ENCODE measurements around the gene NUP210. TPM values are rescaled to one million over a fixed set of nuclear protein-coding genes. Genes with fewer than 3 reads are reported as not detected.

Gene NUP210
- total and polyA plus RNA-seq, 3 donors from 2014 or later = 26.2 to 44.0 (median 37.4) TPM

GRCh38 chr3:13415997-13416793, 3.9 kb downstream of the NUP210 start:
- intact Hi-C loops (cut with DNase I; ENCODE audit: low total_unique reads) = no loop called here
- Histone ChIP-seq H3K27ac (no peak overlapping the region), H3K4me3 (no peak overlapping the region), H3K9me3 (no peaks in the 10 kb centered on the region), H3K27me3 (no peaks in the 10 kb centered on the region), H3K36me3 (ENCODE audit: low read depth, missing control alignments) (no peaks in the 10 kb centered on the region), H3K4me1 (peaks cover 3% of the 10 kb centered on the region)
- 76 to 81% methylated on average over 7 to 9 of the region's 9 CpGs for WGBS, 2 donors
- DNase-seq = no peak
- TF ChIP-seq POLR2A (IDR thresholded peaks at IDR 0.05) = no peak
- TF ChIP-seq, protein P1, sequence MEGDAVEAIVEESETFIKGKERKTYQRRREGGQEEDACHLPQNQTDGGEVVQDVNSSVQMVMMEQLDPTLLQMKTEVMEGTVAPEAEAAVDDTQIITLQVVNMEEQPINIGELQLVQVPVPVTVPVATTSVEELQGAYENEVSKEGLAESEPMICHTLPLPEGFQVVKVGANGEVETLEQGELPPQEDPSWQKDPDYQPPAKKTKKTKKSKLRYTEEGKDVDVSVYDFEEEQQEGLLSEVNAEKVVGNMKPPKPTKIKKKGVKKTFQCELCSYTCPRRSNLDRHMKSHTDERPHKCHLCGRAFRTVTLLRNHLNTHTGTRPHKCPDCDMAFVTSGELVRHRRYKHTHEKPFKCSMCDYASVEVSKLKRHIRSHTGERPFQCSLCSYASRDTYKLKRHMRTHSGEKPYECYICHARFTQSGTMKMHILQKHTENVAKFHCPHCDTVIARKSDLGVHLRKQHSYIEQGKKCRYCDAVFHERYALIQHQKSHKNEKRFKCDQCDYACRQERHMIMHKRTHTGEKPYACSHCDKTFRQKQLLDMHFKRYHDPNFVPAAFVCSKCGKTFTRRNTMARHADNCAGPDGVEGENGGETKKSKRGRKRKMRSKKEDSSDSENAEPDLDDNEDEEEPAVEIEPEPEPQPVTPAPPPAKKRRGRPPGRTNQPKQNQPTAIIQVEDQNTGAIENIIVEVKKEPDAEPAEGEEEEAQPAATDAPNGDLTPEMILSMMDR (IDR thresholded peaks at IDR 0.05) = no peak

DNA sequence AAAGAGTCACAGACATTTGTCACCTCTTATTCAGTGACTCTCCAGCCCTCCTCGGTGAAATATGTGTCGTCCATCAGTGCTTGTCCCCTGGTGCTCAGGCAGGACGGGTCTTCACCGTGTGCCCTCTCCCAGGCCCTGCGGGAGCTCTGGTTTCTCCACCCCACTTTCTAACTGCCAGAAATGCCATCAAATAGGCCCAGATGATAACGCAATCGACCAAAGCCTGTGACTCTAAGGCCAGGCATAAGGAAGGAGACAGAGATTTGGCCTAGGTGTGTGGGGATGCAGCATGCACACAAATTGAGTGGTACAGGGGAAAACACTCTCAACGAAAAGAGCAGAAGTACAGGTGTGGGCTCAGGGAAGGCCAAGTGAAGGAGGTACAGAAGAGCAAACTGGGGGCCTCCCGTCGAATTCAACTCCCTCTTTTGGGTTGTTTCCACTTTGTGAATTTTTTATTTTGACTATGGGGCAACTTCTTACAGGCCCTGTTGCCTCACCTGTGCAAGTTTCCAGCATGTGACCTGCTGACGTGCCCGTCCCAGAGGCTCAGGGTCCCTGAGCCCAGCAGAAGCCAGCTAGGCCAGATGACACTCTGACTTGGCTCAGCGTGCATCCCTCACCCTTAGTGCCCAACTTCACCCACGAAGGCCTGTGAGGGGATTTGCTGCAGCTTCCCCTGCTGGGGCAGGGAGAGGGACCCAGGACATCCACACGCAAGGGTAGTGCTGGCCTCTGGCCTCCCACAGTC, 4.7 kb downstream of the NUP210 start:
- DNase-seq = no peak
- peaks cover 3% of the 10 kb centered on the region for H3K4me1 ChIP-seq
- no peaks in the 10 kb centered on the region for H3K9me3 ChIP-seq
- WGBS, 2 donors = 85 to 91% methylated on average over 10 to 15 of the region's 15 CpGs
- no peaks in the 10 kb centered on the region for H3K36me3 ChIP-seq (ENCODE audit: low read depth, missing control alignments)
- H3K27me3 ChIP-seq = no peaks in the 10 kb centered on the region
- no peak for TF ChIP-seq POLR2A (IDR thresholded peaks at IDR 0.05)
- TF ChIP-seq, protein P1 (IDR thresholded peaks at IDR 0.05) = no peak
- intact Hi-C loops (cut with DNase I; ENCODE audit: low total_unique reads) = no loop called here
- H3K4me3 ChIP-seq = no peak overlapping the region
- no peak overlapping the region for H3K27ac ChIP-seq

- Histone ChIP-seq H3K27ac (no peak overlapping the region), H3K9me3 (no peaks in the 10 kb centered on the region), H3K27me3 (no peaks in the 10 kb centered on the region), H3K4me1 (peaks cover 3% of the 10 kb centered on the region), H3K36me3 (ENCODE audit: low read depth, missing control alignments) (no peaks in the 10 kb centered on the region), H3K4me3 (no peak overlapping the region)
- 84 to 93% methylated on average over 12 to 14 of the region's 14 CpGs for WGBS, 2 donors
- peak; percentile 15 for DNase-seq
- intact Hi-C loops (cut with DNase I; ENCODE audit: low total_unique reads) = no loop called here
- TF ChIP-seq POLR2A (IDR thresholded peaks at IDR 0.05) = no peak
- TF ChIP-seq, protein P1 (IDR thresholded peaks at IDR 0.05) = no peak
Observed at GRCh38 chr3:13414040-13414729, 5.9 kb downstream of the NUP210 start.

DNA sequence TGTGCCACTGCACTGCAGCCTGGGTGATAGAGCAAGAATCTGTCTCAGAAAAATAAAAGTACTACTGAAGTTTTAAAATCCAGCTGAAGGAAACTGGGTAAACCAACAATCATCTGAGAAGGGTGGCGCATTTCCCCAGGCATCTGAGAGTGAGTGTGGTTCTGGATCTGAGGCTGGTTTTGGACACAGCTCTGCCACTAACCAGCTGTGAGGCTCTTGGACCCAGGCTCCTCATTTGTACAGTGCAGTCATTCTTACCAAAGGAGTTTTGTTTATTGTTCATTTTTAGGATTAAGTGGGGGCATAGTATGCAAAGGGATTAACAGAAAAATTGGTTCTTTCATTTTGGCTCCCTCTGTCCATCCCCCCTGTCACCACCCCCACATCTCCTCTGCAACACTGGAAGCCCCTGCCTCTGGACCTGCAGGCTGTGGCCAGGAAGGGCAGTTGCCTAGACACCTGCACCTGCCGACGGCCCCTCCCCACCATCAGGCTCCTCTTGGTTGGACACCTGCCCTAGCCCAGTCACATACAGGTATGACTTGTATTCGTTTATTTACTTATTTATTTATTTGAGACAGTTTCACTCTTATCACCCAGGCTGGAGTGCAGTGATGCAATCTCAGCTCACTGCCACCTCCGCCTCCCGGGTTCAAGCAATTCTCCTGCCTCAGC, 8.8 kb downstream of the NUP210 start:
- Histone ChIP-seq H3K36me3 (ENCODE audit: low read depth, missing control alignments) (no peaks in the 10 kb centered on the region), H3K9me3 (no peaks in the 10 kb centered on the region), H3K4me1 (no peaks in the 10 kb centered on the region), H3K4me3 (no peak overlapping the region), H3K27me3 (no peaks in the 10 kb centered on the region), H3K27ac (no peak overlapping the region)
- no peak for TF ChIP-seq POLR2A (IDR thresholded peaks at IDR 0.05)
- TF ChIP-seq, protein P1 (IDR thresholded peaks at IDR 0.05) = no peak
- intact Hi-C loops (cut with DNase I; ENCODE audit: low total_unique reads) = no loop called here
- no peak for DNase-seq
- WGBS, 2 donors = 88 to 93% methylated on average over 6 of the region's 6 CpGs

Measured in testis (tissue), 3 donors.